ENCODE data around the gene RNF182.

DNA sequence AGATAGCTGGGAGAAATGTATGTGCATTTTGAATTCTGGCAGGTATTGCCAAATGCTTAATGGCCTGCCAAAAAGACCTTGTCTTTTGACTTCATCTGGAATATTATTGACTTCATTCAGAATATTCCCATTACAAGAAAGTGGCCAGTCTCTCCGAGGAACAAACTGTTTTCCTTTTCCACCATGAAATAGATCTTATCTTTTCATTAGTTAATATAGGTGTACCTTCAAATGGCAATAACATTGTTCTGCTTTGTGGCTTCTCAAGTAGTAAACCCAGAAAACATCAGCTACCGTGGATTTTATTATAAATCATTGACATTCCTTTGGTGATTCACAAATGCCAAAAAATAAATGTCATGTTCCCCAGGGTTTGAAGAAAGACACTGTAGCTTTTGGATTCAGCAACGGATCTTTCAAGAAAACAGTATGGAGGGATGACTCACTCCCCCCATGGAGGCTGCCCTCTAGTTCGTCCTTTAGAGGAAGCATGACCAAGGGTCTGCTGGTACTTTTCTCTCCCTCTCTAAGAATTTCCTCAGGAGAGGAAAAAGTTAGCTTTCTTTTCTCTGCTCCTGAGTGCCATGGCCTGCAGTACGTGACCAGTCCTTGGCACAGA is 1.1 kb upstream of the RNF182 start:
- TF ChIP-seq, protein P1, sequence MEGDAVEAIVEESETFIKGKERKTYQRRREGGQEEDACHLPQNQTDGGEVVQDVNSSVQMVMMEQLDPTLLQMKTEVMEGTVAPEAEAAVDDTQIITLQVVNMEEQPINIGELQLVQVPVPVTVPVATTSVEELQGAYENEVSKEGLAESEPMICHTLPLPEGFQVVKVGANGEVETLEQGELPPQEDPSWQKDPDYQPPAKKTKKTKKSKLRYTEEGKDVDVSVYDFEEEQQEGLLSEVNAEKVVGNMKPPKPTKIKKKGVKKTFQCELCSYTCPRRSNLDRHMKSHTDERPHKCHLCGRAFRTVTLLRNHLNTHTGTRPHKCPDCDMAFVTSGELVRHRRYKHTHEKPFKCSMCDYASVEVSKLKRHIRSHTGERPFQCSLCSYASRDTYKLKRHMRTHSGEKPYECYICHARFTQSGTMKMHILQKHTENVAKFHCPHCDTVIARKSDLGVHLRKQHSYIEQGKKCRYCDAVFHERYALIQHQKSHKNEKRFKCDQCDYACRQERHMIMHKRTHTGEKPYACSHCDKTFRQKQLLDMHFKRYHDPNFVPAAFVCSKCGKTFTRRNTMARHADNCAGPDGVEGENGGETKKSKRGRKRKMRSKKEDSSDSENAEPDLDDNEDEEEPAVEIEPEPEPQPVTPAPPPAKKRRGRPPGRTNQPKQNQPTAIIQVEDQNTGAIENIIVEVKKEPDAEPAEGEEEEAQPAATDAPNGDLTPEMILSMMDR (IDR thresholded peaks at IDR 0.05) = no peak
- TF ChIP-seq POLR2A (IDR thresholded peaks at IDR 0.05) = no peak

Measured in prostate gland (tissue), 2 donors.